Common myeloid progenitor, CD34-positive (primary cell): ENCODE data around the gene ATG2A.
A peak's percentile ranks its signal among the peaks of the same experiment; 100 is the strongest.

Source experiments
- CTCF ChIA-PET: fragments of 350-600 bp; sonication (Branson Sonifier 250); formaldehyde crosslinking; loops from one replicate; lab custom pipeline; 2021; ENCODE audit warnings: antibody characterized with exemption; lab: Charles Lee
- POLR2A ChIA-PET: fragments of 350-600 bp; sonication (Branson Sonifier 250); formaldehyde crosslinking; loops from one replicate; lab custom pipeline; 2021; ENCODE audit warnings: antibody characterized with exemption; lab: Charles Lee
- DNase-seq, 3 donors: peaks; one replicate each; pipeline versions ENCODE4 v3.0.0 to v3.0.0-alpha.2; 2013
- H3K27ac ChIP-seq, 2 experiments: 1 replicate in 1 of 2; 2 replicates in 1 of 2; pipeline ENCODE4 v1.7.0; 2013; ENCODE audit warnings: inconsistent platforms in 2 of 2, low read length in 2 of 2, mild to moderate bottlenecking in 2 of 2, low read depth in 1 of 2, moderate library complexity in 1 of 2; ENCODE audit not compliant: severe bottlenecking in 2 of 2, insufficient read depth in 1 of 2, poor library complexity in 1 of 2
- H3K27me3 ChIP-seq, 5 experiments: replicated peaks in 2 of 5; 1 replicate in 3 of 5; 2 replicates in 2 of 5; pipeline versions ENCODE4 v1.6.1 to v1.7.0; 2013; ENCODE audit warnings: low read length in 4 of 5, mild to moderate bottlenecking in 2 of 5, moderate library complexity in 2 of 5, inconsistent platforms in 1 of 5; ENCODE audit not compliant: insufficient read depth in 5 of 5, control insufficient read depth in 4 of 5
- H3K36me3 ChIP-seq, 4 experiments: 1 replicate in 2 of 4; 2 replicates in 2 of 4; pipeline versions ENCODE4 v1.6.1 to v1.7.0; 2013; ENCODE audit warnings: low read length in 3 of 4, control low read depth in 1 of 4, mild to moderate bottlenecking in 1 of 4; ENCODE audit not compliant: control insufficient read depth in 4 of 4, insufficient read depth in 4 of 4
- H3K4me1 ChIP-seq, 4 experiments: 1 replicate in 3 of 4; 2 replicates in 1 of 4; pipeline versions ENCODE4 v1.6.1 to v1.7.1; 2013; ENCODE audit warnings: low read length in 3 of 4, mild to moderate bottlenecking in 3 of 4, control low read depth in 1 of 4, inconsistent platforms in 1 of 4, moderate library complexity in 1 of 4; ENCODE audit not compliant: control insufficient read depth in 4 of 4, insufficient read depth in 4 of 4; ENCODE audit errors: control extremely low read depth in 1 of 4
- H3K4me3 ChIP-seq, 7 experiments: 1 replicate in 4 of 7; 2 replicates in 3 of 7; pipeline versions ENCODE4 v1.5.1 to v1.7.0; 2013; ENCODE audit warnings: mild to moderate bottlenecking in 7 of 7, low read length in 6 of 7, moderate library complexity in 6 of 7, inconsistent platforms in 2 of 7, low read depth in 2 of 7, control low read depth in 1 of 7; ENCODE audit not compliant: insufficient read depth in 4 of 7, control insufficient read depth in 1 of 7; ENCODE audit errors: extremely low read depth in 1 of 7
- H3K9me3 ChIP-seq, 5 experiments: 1 replicate in 4 of 5; 2 replicates in 1 of 5; pipeline versions ENCODE4 v1.6.1 to v1.7.1; 2013; ENCODE audit warnings: low read length in 4 of 5, mild to moderate bottlenecking in 2 of 5, inconsistent platforms in 1 of 5, low read depth in 1 of 5, moderate library complexity in 1 of 5; ENCODE audit not compliant: control insufficient read depth in 4 of 5, insufficient read depth in 2 of 5; ENCODE audit errors: control extremely low read depth in 1 of 5
- WGBS: methylation state at CpG from one replicate; pipeline ENCODE4 v1.1.5; 2013; ENCODE audit not compliant: insufficient coverage; 5-methylcytosine and 5-hydroxymethylcytosine counted together

ATG2A gene

DNA sequence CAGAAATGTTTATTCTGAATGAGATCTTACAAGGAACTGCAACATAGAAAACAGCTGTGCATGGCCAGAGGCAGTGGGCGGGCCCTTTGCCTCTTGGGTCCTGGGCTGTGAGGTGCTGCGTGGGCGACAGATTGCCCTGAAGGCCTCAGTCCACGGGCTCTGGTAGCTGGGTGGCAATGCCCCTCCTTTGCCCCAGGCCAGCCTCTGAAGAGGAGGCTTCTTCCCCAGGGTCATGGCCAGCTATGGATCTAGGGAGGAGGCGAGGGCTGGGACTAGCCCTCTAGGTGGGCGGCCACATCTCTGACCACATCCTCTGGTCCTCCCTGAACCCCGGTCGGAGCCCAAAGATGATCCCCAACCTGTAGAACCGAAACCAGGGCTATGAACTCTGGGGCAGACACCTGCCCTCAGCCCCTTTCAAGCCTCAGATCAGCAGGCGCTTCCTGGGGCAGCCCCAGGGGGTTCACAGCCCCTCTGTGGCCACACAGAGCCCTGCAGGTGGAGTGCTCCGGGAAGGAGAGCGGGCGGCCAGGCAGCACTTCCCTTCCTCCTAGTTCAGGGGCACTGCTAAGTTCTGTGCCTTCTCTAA lies 65.9 kb downstream of the ATG2A start:
- peak overlapping the region in 1 of 2 experiments; percentile 19 for H3K27ac ChIP-seq
- WGBS, result 48% methylated on average over 10 of the region's 13 CpGs
- ChIA-PET POLR2A (interaction anchor here (0.6 to 2.1 kb wide), 6 partner anchors 9 to 881 kb away, joined by 3 to 6 read pairs (median 4); partner anchors contain the start of gene EHD1), CTCF (interaction anchor here (0.9 to 33.3 kb wide), 4 partner anchors 13 to 424 kb away, joined by 3 to 1071 read pairs (median 136); partner anchors contain the start of gene EHD1)
- H3K27me3 ChIP-seq, result no peaks in the 10 kb centered on the region
- peaks cover 0 to 27% (median 17%) of the 10 kb centered on the region in 4 experiments for H3K36me3 ChIP-seq
- peak in 2 of 3 donors; percentile 66 to 72 for DNase-seq
- no peaks in the 10 kb centered on the region for H3K9me3 ChIP-seq
- peaks cover 3 to 80% (median 65%) of the 10 kb centered on the region in 4 experiments for H3K4me1 ChIP-seq
- H3K4me3 ChIP-seq, result no peak overlapping the region

DNA sequence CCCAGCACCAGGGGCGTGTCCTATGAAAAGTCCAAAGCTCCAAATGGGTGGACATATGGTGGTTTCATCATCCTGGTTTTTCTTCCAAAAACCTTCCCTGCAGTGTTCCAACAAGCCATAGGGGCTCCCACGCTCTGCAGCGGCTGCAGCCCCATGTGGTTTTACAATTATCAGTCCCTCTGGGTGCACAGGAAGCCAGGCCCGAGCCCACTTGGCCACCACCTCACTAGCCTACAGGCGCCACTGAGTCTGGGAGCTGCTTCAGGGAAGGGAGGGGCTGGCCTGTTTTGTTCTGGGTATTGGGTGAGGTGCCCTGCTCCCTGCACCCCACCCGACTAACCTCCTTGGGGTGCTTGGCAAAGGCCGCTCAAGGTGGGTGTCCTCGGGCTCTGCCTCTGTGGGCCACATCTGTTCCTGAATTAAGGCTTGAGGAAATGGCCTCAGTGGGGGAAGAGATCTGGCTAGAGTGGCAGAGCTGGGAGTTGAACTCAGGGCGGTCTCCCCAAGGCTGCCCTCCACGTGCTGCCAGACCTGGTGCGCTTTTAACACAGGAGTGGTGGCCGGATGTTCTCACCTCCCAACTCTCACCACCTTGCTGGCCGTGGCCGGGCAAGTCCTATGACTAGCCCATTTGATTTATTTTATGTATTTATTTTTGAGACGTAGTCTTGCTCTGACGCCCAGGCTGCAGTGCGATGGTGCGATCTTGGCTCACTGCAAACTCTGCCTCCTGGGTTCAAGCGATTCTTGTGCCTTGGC lies 67.2 kb downstream of the ATG2A start:
- H3K9me3 ChIP-seq, result no peaks in the 10 kb centered on the region
- H3K27ac ChIP-seq, result no peak overlapping the region
- peaks cover 0 to 19% (median 8%) of the 10 kb centered on the region in 4 experiments for H3K36me3 ChIP-seq
- ChIA-PET CTCF (interaction anchor here (1.0 to 33.3 kb wide), 9 partner anchors 15 to 267 kb away, joined by 3 to 1071 read pairs (median 7); partner anchors contain the start of genes BATF2, EHD1 and ZNHIT2), POLR2A (interaction anchor here (0.6 kb wide), 1 partner anchor 311 kb away, joined by 3 read pairs; no protein-coding TSS in a partner anchor)
- DNase-seq, result no peak
- no peaks in the 10 kb centered on the region for H3K27me3 ChIP-seq
- no peak overlapping the region for H3K4me3 ChIP-seq
- 97% methylated on average over 15 of the region's 19 CpGs for WGBS
- peaks cover 3 to 69% (median 57%) of the 10 kb centered on the region in 4 experiments for H3K4me1 ChIP-seq

DNA sequence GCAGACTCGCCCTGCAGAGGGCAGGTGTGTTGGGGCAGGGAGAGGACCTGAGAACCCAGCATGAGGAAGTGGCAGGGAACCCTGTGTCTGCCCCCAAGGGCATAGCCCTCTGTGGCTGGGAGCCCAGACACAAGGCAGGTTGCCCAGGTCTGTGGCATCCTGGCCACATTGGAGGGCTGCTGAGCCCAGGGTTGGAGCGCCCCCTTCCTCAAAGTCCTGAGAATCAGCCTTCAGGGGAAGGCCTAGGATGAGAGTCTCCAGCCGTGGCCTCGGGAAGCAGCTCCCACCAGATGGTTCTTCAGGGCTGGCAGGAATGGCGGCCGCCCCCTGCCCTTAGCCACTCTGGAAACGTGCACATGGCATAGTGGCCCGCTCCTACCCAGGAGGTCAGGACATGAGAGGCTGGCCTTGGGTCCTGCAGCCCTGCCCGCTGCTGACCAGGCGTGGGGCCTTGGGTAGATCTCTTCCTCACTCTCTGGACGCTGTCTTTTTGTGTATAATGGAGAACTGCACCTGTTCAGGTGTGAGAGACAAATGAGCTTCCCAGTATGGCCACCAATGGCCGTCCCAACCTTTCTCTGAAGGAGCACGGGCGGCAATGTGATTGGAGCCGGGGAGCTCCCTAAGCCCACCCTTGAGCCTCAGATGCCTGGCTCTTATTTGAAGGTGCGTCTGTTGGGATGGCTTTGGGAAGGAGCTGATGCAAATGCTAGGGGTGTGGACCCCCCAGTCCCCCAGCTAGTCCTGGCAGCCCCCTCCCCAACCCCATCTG lies 68.0 kb downstream of the ATG2A start:
- H3K36me3 ChIP-seq, result peaks cover 0 to 11% (median 3%) of the 10 kb centered on the region in 4 experiments
- H3K4me1 ChIP-seq, result peaks cover 3 to 65% (median 52%) of the 10 kb centered on the region in 4 experiments
- POLR2A ChIA-PET, result interaction anchor here (0.6 to 1.9 kb wide), 3 partner anchors 29 to 469 kb away, joined by 3 to 16 read pairs (median 3); partner anchors contain the start of gene EHD1
- CTCF ChIA-PET, result interaction anchor here (0.8 to 33.3 kb wide), 15 partner anchors 9 to 268 kb away, joined by 3 to 1071 read pairs (median 4); partner anchors contain the start of genes BATF2, EHD1, SF1 and ZNHIT2
- H3K9me3 ChIP-seq, result no peaks in the 10 kb centered on the region
- H3K27ac ChIP-seq, result peak overlapping the region in 1 of 2 experiments; percentile 5
- no peak overlapping the region for H3K4me3 ChIP-seq
- H3K27me3 ChIP-seq, result no peaks in the 10 kb centered on the region
- 85% methylated on average over 14 of the region's 16 CpGs for WGBS
- DNase-seq, result peak in 2 of 3 donors; percentile 35 to 56

- peak overlapping the region in 1 of 2 experiments; percentile 5 for H3K27ac ChIP-seq
- WGBS, result 95% methylated on average over 2 of the region's 6 CpGs
- CTCF ChIA-PET, result interaction anchor here (0.8 to 33.3 kb wide), 19 partner anchors 8 to 255 kb away, joined by 3 to 1071 read pairs (median 4); partner anchors contain the start of genes BATF2, EHD1 and SF1
- DNase-seq, result no peak
- no peaks in the 10 kb centered on the region for H3K27me3 ChIP-seq
- H3K4me3 ChIP-seq, result no peak overlapping the region
- peaks cover 3 to 62% (median 50%) of the 10 kb centered on the region in 4 experiments for H3K4me1 ChIP-seq
- H3K9me3 ChIP-seq, result no peaks in the 10 kb centered on the region
- peaks cover 0 to 5% (median under 1%) of the 10 kb centered on the region in 4 experiments for H3K36me3 ChIP-seq
- POLR2A ChIA-PET, result interaction anchor here (0.6 to 1.9 kb wide), 4 partner anchors 16 to 468 kb away, joined by 3 to 16 read pairs (median 3); partner anchors contain the start of gene EHD1
These were observed 68.7 kb downstream of the ATG2A start for GRCh38 chr11:64848214-64848825.

DNA sequence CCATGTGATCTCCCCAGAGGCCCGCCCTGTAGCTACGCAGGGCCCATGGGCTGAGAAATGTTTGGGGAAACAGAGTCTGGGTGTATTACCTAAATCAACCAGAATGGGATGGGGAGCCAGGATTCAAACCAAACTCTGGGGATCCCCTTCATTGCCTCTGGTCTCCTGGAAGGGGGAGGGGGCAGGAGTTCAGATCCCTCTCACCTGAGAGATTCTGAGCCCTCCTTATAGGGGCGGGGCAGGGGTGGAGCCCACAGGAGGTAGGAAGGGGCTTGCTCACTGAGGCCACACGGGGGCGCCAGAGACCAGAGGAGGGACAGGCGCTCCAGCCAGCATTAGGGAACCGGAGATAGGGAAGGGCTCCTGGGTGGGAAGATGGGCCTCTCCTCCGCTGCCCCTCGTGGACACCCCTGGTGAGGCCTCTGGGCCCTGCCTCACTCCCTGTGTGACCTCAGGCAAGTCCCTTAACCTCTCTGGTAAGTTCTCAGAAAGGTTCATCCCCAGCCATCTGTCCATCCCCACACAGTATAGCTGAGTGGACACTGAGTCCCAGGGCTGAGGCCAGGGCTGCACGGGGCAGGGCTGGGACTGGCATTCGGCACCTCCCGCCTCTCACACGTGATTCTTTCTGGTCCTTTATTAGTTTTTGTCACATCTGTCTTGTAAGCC lies 69.9 kb downstream of the ATG2A start:
- no peaks in the 10 kb centered on the region for H3K36me3 ChIP-seq
- ChIA-PET CTCF (interaction anchor here (0.7 to 33.3 kb wide), 18 partner anchors 8 to 238 kb away, joined by 3 to 1071 read pairs (median 4); partner anchors contain the start of genes BATF2 and EHD1), POLR2A (interaction anchor here (0.9 to 1.9 kb wide), 2 partner anchors 31 to 275 kb away, joined by 5 to 16 read pairs; partner anchors contain the start of genes EHD1, FAU and MRPL49)
- 53% methylated on average over 9 of the region's 13 CpGs for whole genome bisulfite sequencing
- H3K27ac ChIP-seq, result no peak overlapping the region
- peak; percentile 88 to 94 (median 93) for DNase-seq
- no peaks in the 10 kb centered on the region for H3K9me3 ChIP-seq
- H3K4me1 ChIP-seq, result peaks cover 3 to 50% (median 38%) of the 10 kb centered on the region in 4 experiments
- H3K4me3 ChIP-seq, result no peak overlapping the region
- no peaks in the 10 kb centered on the region for H3K27me3 ChIP-seq
